Natural killer cell (primary cell): ENCODE results near the gene NANS. TPM values are rescaled to one million over a fixed set of nuclear protein-coding genes. Genes with fewer than 3 reads are reported as not detected.

ENCODE experiments used
- ATAC-seq, 3 donors: fragments of 150-1000 bp in 2 of 3; fragments of 200-7000 bp in 1 of 3; cut with Tn5 transposase; 1 replicate in 1 of 3; 2 replicates in 2 of 3; pipeline ENCODE4 v1.10.0; 2021; ENCODE audit warnings: mild to moderate bottlenecking in 2 of 3, moderate library complexity in 2 of 3
- DNase-seq, 2 donors: peaks; one replicate each; pipeline versions ENCODE4 v3.0.0 to v3.0.0-alpha.2; 2013 to 2021; ENCODE audit warnings: mixed read lengths in 1 of 2
- H3K27ac ChIP-seq: one replicate; pipeline ENCODE4 v1.5.1; 2013; ENCODE audit warnings: mild to moderate bottlenecking, low read length
- H3K27me3 ChIP-seq: one replicate; pipeline ENCODE4 v1.6.1; 2013; ENCODE audit warnings: low read length; ENCODE audit not compliant: control insufficient read depth, insufficient read depth
- H3K36me3 ChIP-seq: one replicate; pipeline ENCODE4 v1.6.1; 2013; ENCODE audit warnings: low read length; ENCODE audit not compliant: control insufficient read depth, insufficient read depth
- H3K4me1 ChIP-seq: one replicate; pipeline ENCODE4 v1.6.1; 2013; ENCODE audit warnings: low read length; ENCODE audit not compliant: control insufficient read depth, insufficient read depth
- H3K4me3 ChIP-seq: one replicate; pipeline ENCODE4 v1.5.1; 2013; ENCODE audit warnings: low read length
- H3K9me3 ChIP-seq: one replicate; pipeline ENCODE4 v1.6.1; 2013; ENCODE audit warnings: low read length; ENCODE audit not compliant: control insufficient read depth, insufficient read depth
- H3K27ac Mint-ChIP-seq, 2 donors: one replicate each; pipeline ENCODE4 v1.8.0; 2022; ENCODE audit warnings: mild to moderate bottlenecking in 2 of 2, mixed read lengths in 2 of 2, moderate library complexity in 1 of 2
- H3K27me3 Mint-ChIP-seq, 2 donors: one replicate each; pipeline ENCODE4 v1.8.0; 2022; ENCODE audit warnings: low read depth in 2 of 2, mixed read lengths in 2 of 2
- H3K36me3 Mint-ChIP-seq: one replicate; pipeline ENCODE4 v1.8.0; 2022; ENCODE audit warnings: mixed read lengths
- H3K4me1 Mint-ChIP-seq, 2 donors: one replicate each; pipeline ENCODE4 v1.8.0; 2022; ENCODE audit warnings: mixed read lengths in 2 of 2
- H3K4me3 Mint-ChIP-seq: one replicate; pipeline ENCODE4 v1.8.0; 2022; ENCODE audit warnings: mild to moderate bottlenecking, moderate library complexity, mixed read lengths
- H3K9me3 Mint-ChIP-seq, 2 donors: one replicate each; pipeline ENCODE4 v1.8.0; 2022; ENCODE audit warnings: mixed read lengths in 2 of 2
- WGBS: methylation state at CpG from one replicate; pipeline ENCODE4 v1.1.7; 2013; ENCODE audit warnings: missing lambda C conversion rate; ENCODE audit not compliant: insufficient coverage; 5-methylcytosine and 5-hydroxymethylcytosine counted together
- intact Hi-C: fragments of 100-400 bp; cut with micrococcal nuclease; formaldehyde crosslinking; loops from one replicate; pipeline ENCODE4 v1.14.2; 2022
- total RNA-seq, 4 donors: library from RNA; stranded (reverse); fragments of 120-200 nt in 1 of 4; gene quantifications; one replicate each; pipeline versions ENCODE4 v1.2.3 to v1.2.4, GENCODE V29; 2013 to 2022
- TF ChIP-seq, protein P1 (sequence below): fragments of 200-600 bp; IDR thresholded peaks from one replicate; pipeline ENCODE4 v1.8.0; 2022; ENCODE audit warnings: antibody characterized with exemption

NANS gene
- total RNA-seq, 3 donors from 2014 or later (not counting 1 experiment from before 2014, with no cell fraction given), result 30.7 to 36.8 (median 34.1) TPM

DNA sequence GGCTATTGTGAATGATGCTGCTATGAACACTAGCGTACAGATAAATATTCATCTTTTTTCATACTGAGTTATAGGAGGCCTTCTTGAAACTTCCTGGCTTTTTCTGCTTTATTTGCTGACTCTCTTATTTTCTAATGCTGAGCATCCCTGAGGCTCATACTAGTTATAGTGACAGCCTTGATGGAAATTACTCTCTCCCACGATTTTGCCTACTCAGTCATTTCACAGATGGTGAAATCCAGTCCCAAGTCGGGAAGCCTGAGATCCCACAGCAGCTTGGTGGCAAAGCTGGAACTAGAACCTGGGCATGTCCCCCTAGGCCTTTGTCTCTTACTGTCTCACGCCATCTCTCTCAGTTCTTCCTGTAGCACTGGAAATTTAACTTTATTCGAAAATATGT lies 22.4 kb downstream of the NANS start:
- no peaks in the 10 kb centered on the region for H3K36me3 Mint-ChIP-seq
- no peak overlapping the region for H3K27ac Mint-ChIP-seq
- Histone ChIP-seq H3K4me3 (no peak overlapping the region), H3K9me3 (no peaks in the 10 kb centered on the region), H3K4me1 (peaks cover 18% of the 10 kb centered on the region), H3K27ac (no peak overlapping the region), H3K36me3 (peaks cover 37% of the 10 kb centered on the region), H3K27me3 (no peaks in the 10 kb centered on the region)
- H3K9me3 Mint-ChIP-seq, result no peaks in the 10 kb centered on the region
- no peak for DNase-seq
- no peak for ATAC-seq
- H3K4me3 Mint-ChIP-seq, result no peak overlapping the region
- 88% methylated on average over 3 of the region's 5 CpGs for WGBS
- peaks cover 8 to 24% of the 10 kb centered on the region in 2 donors for H3K4me1 Mint-ChIP-seq
- intact Hi-C loops, result no loop called here
- TF ChIP-seq, protein P1, sequence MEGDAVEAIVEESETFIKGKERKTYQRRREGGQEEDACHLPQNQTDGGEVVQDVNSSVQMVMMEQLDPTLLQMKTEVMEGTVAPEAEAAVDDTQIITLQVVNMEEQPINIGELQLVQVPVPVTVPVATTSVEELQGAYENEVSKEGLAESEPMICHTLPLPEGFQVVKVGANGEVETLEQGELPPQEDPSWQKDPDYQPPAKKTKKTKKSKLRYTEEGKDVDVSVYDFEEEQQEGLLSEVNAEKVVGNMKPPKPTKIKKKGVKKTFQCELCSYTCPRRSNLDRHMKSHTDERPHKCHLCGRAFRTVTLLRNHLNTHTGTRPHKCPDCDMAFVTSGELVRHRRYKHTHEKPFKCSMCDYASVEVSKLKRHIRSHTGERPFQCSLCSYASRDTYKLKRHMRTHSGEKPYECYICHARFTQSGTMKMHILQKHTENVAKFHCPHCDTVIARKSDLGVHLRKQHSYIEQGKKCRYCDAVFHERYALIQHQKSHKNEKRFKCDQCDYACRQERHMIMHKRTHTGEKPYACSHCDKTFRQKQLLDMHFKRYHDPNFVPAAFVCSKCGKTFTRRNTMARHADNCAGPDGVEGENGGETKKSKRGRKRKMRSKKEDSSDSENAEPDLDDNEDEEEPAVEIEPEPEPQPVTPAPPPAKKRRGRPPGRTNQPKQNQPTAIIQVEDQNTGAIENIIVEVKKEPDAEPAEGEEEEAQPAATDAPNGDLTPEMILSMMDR, result no peak
- H3K27me3 Mint-ChIP-seq, result no peaks in the 10 kb centered on the region

- Histone ChIP-seq H3K27me3 (no peaks in the 10 kb centered on the region), H3K36me3 (peaks cover 41% of the 10 kb centered on the region), H3K27ac (no peak overlapping the region), H3K4me3 (no peak overlapping the region), H3K4me1 (peaks cover 5% of the 10 kb centered on the region), H3K9me3 (no peaks in the 10 kb centered on the region)
- DNase-seq (no peak), ATAC-seq (no peak)
- WGBS, result no CpG with 5 or more reads among the region's 1 CpG
- TF ChIP-seq, protein P1, result no peak
- H3K4me1 Mint-ChIP-seq, result peaks cover 11 to 21% of the 10 kb centered on the region in 2 donors
- no peak overlapping the region for H3K4me3 Mint-ChIP-seq
- intact Hi-C loops, result no loop called here
- no peaks in the 10 kb centered on the region for H3K9me3 Mint-ChIP-seq
- no peak overlapping the region for H3K27ac Mint-ChIP-seq
- no peaks in the 10 kb centered on the region for H3K27me3 Mint-ChIP-seq
- H3K36me3 Mint-ChIP-seq, result no peaks in the 10 kb centered on the region
These were observed 23.8 kb downstream of the NANS start for GRCh38 chr9:98080326-98080725.

- Mint-ChIP-seq H3K9me3 (no peaks in the 10 kb centered on the region), H3K4me3 (no peak overlapping the region), H3K4me1 (peaks cover 11 to 21% of the 10 kb centered on the region in 2 donors), H3K36me3 (no peaks in the 10 kb centered on the region), H3K27me3 (no peaks in the 10 kb centered on the region), H3K27ac (no peak overlapping the region)
- H3K27me3 ChIP-seq, result no peaks in the 10 kb centered on the region
- peaks cover 42% of the 10 kb centered on the region for H3K36me3 ChIP-seq
- no peak for DNase-seq
- H3K4me1 ChIP-seq, result peaks cover 4% of the 10 kb centered on the region
- no peak overlapping the region for H3K4me3 ChIP-seq
- TF ChIP-seq, protein P1, result no peak
- 98% methylated on average over 12 of the region's 12 CpGs for WGBS
- no peak for ATAC-seq
- intact Hi-C loops, result no loop called here
- H3K9me3 ChIP-seq, result no peaks in the 10 kb centered on the region
- no peak overlapping the region for H3K27ac ChIP-seq
These were observed 24.2 kb downstream of the NANS start for GRCh38 chr9:98080780-98081179.

- Histone ChIP-seq H3K4me1 (no peaks in the 10 kb centered on the region), H3K4me3 (no peak overlapping the region), H3K36me3 (peaks cover 48% of the 10 kb centered on the region), H3K9me3 (no peaks in the 10 kb centered on the region), H3K27me3 (no peaks in the 10 kb centered on the region), H3K27ac (no peak overlapping the region)
- no peak for DNase-seq
- Mint-ChIP-seq H3K4me1 (peaks cover 16 to 27% of the 10 kb centered on the region in 2 donors), H3K27me3 (no peaks in the 10 kb centered on the region), H3K36me3 (no peaks in the 10 kb centered on the region), H3K4me3 (no peak overlapping the region), H3K27ac (no peak overlapping the region), H3K9me3 (no peaks in the 10 kb centered on the region)
- 84% methylated on average over 6 of the region's 6 CpGs for WGBS
- intact Hi-C loops, result no loop called here
- TF ChIP-seq, protein P1, result no peak
- ATAC-seq, result no peak
These were observed 25.1 kb downstream of the NANS start for GRCh38 chr9:98081477-98082219.
